ENCODE measurements around the gene SERINC5. TPM values are rescaled to one million over a fixed set of nuclear protein-coding genes. Genes with fewer than 3 reads are reported as not detected.

The SERINC5 gene
- polyA plus RNA-seq, 1 of the 3 experiments (the other 2 are of a cell fraction): 4.5 TPM

GRCh38 chr5:80156156-80156555, 99.7 kb downstream of the SERINC5 start:
- Histone ChIP-seq H3K79me2 (ENCODE audit: insufficient read depth) (no peaks in the 10 kb centered on the region), H4K20me1 (ENCODE audit: insufficient read depth) (no peaks in the 10 kb centered on the region), H2AFZ (ENCODE audit: low read depth) (no peak overlapping the region), H3F3A (replicated peaks; ENCODE audit: insufficient read depth) (peaks cover 3% of the 10 kb centered on the region), H3K27me3 (ENCODE audit: insufficient read depth) (no peaks in the 10 kb centered on the region), H3K4me1 (ENCODE audit: control insufficient read depth in 1 of 2, insufficient read depth in 2 of 2, low read depth in 1 of 2, low read length in 1 of 2) (peaks cover 0 to 3% of the 10 kb centered on the region in 2 experiments; a peak in 1 of 4 replicates), H3K4me3 (ENCODE audit: low read depth in 2 of 2, low read length in 1 of 2) (no peak overlapping the region), H3K9ac (no peak overlapping the region), H3K9me3 (no peaks in the 10 kb centered on the region), H3K27ac (ENCODE audit: low read depth in 2 of 2, low read length in 1 of 2) (no peak overlapping the region), H3K4me2 (no peak overlapping the region), H3K9me2 (no peaks in the 10 kb centered on the region), H3K36me3 (replicated peaks in 1 of 2; ENCODE audit: control insufficient read depth in 1 of 2, insufficient read depth in 2 of 2, low read length in 1 of 2) (no peaks in the 10 kb centered on the region)
- no peak for TF ChIP-seq TCF12 (IDR thresholded peaks at IDR 0.05)
- TF ChIP-seq MXI1 (IDR thresholded peaks at IDR 0.05; ENCODE audit: low read depth, low read length): no peak
- no peak for TF ChIP-seq FOXJ3 (CRISPR knock-in tag; IDR thresholded peaks at IDR 0.05)
- no peak for TF ChIP-seq EZH2phosphoT487 (IDR thresholded peaks at IDR 0.05; ENCODE audit: borderline replicate concordance, low read depth)
- TF ChIP-seq SIN3A (IDR thresholded peaks at IDR 0.05; ENCODE audit: borderline replicate concordance, low read depth, low read length): no peak
- TF ChIP-seq NFIC (IDR thresholded peaks at IDR 0.05; ENCODE audit: borderline replicate concordance): no peak
- TF ChIP-seq EP300 (IDR thresholded peaks at IDR 0.05; ENCODE audit: borderline replicate concordance in 1 of 2, low read depth in 1 of 2, low read length in 1 of 2): no peak
- no peak for TF ChIP-seq CHD2 (IDR thresholded peaks at IDR 0.05; ENCODE audit: low read length, partially characterized antibody)
- TF ChIP-seq MEF2A (IDR thresholded peaks at IDR 0.05; ENCODE audit: borderline replicate concordance, low read depth): no peak
- TF ChIP-seq JUND (IDR thresholded peaks at IDR 0.05): no peak
- TF ChIP-seq GATA2 (CRISPR knock-in tag; IDR thresholded peaks at IDR 0.05): no peak
- TF ChIP-seq RCOR1 (IDR thresholded peaks at IDR 0.05; ENCODE audit: low read length): no peak
- TF ChIP-seq MAX (IDR thresholded peaks at IDR 0.05; ENCODE audit: low read depth): no peak
- TF ChIP-seq CTCF (IDR thresholded peaks at IDR 0.05): no peak
- TF ChIP-seq USF1 (IDR thresholded peaks at IDR 0.05; ENCODE audit: borderline replicate concordance, low read depth): no peak
- TF ChIP-seq TAF1 (IDR thresholded peaks at IDR 0.05; ENCODE audit: borderline replicate concordance, low read depth, low read length): no peak
- no peak for TF ChIP-seq RFX5 (IDR thresholded peaks at IDR 0.05; ENCODE audit: low read length)
- no peak for DNase-seq
- ChIA-PET POLR2A (no interaction called here), CTCF (no interaction called here)
- WGBS (ENCODE audit: low lambda C conversion rate): 81% methylated on average over 5 of the region's 5 CpGs

GRCh38 chr5:80154749-80155148, 101.1 kb downstream of the SERINC5 start:
- no peaks in the 10 kb centered on the region for H4K20me1 ChIP-seq (ENCODE audit: insufficient read depth)
- ChIA-PET POLR2A (no interaction called here), CTCF (no interaction called here)
- H3K4me2 ChIP-seq: no peak overlapping the region
- no peak for DNase-seq
- H2AFZ ChIP-seq (ENCODE audit: low read depth): no peak overlapping the region
- H3K79me2 ChIP-seq (ENCODE audit: insufficient read depth): no peaks in the 10 kb centered on the region
- H3K27ac ChIP-seq (ENCODE audit: low read depth in 2 of 2, low read length in 1 of 2): no peak overlapping the region
- H3K36me3 ChIP-seq (replicated peaks in 1 of 2; ENCODE audit: control insufficient read depth in 1 of 2, insufficient read depth in 2 of 2, low read length in 1 of 2): no peaks in the 10 kb centered on the region
- H3K9ac ChIP-seq: no peak overlapping the region
- H3K9me3 ChIP-seq: no peaks in the 10 kb centered on the region
- H3K27me3 ChIP-seq (ENCODE audit: insufficient read depth): no peaks in the 10 kb centered on the region
- peaks cover 3% of the 10 kb centered on the region for H3F3A ChIP-seq (replicated peaks; ENCODE audit: insufficient read depth)
- WGBS (ENCODE audit: low lambda C conversion rate): 94% methylated on average over 4 of the region's 4 CpGs
- H3K4me3 ChIP-seq (ENCODE audit: low read depth in 2 of 2, low read length in 1 of 2): no peak overlapping the region
- peaks cover 0 to 6% of the 10 kb centered on the region in 2 experiments; a peak in 1 of 4 replicates for H3K4me1 ChIP-seq (ENCODE audit: control insufficient read depth in 1 of 2, insufficient read depth in 2 of 2, low read depth in 1 of 2, low read length in 1 of 2)
- no peaks in the 10 kb centered on the region for H3K9me2 ChIP-seq
- TF ChIP-seq JUND (IDR thresholded peaks at IDR 0.05): no peak
- TF ChIP-seq MEF2A (IDR thresholded peaks at IDR 0.05; ENCODE audit: borderline replicate concordance, low read depth): no peak
- no peak for TF ChIP-seq YY1 (IDR thresholded peaks at IDR 0.05; ENCODE audit: low read depth)
- TF ChIP-seq FOXM1 (IDR thresholded peaks at IDR 0.05; ENCODE audit: low read depth): no peak
- TF ChIP-seq RFX5 (IDR thresholded peaks at IDR 0.05; ENCODE audit: low read length): no peak
- TF ChIP-seq TCF12 (IDR thresholded peaks at IDR 0.05): no peak
- no peak for TF ChIP-seq GATA2 (CRISPR knock-in tag; IDR thresholded peaks at IDR 0.05)
- TF ChIP-seq TEAD4 (IDR thresholded peaks at IDR 0.05; ENCODE audit: borderline replicate concordance, insufficient read depth): no peak
- TF ChIP-seq EZH2phosphoT487 (IDR thresholded peaks at IDR 0.05; ENCODE audit: borderline replicate concordance, low read depth): no peak
- no peak for TF ChIP-seq RCOR1 (IDR thresholded peaks at IDR 0.05; ENCODE audit: low read length)
- no peak for TF ChIP-seq SMC3 (IDR thresholded peaks at IDR 0.05; ENCODE audit: low read depth, low read length)
- TF ChIP-seq ELF1 (IDR thresholded peaks at IDR 0.05): no peak
- TF ChIP-seq REST (IDR thresholded peaks at IDR 0.05; ENCODE audit: low read depth, low read length): no peak
